Osteoblast (primary cell): ENCODE measurements around the gene CACNA1D. TPM values are rescaled to one million over a fixed set of nuclear protein-coding genes. Genes with fewer than 3 reads are reported as not detected.

Experiments used
- DNase-seq: peaks from one replicate; pipeline ENCODE4 v3.0.0; 2011; ENCODE audit warnings: low spot score, mixed read lengths; ENCODE audit not compliant: insufficient read length; ENCODE audit errors: missing footprints
- H2AFZ ChIP-seq: 2 replicates; pipeline ENCODE4 v1.6.0; 2011; ENCODE audit warnings: mild to moderate bottlenecking, low read length
- H3K27ac ChIP-seq: 2 replicates; pipeline ENCODE4 v1.5.1; 2011; ENCODE audit warnings: mild to moderate bottlenecking, low read depth, low read length, moderate library complexity
- H3K27me3 ChIP-seq: 2 replicates; pipeline ENCODE4 v1.6.0; 2012; ENCODE audit warnings: mild to moderate bottlenecking, control low read depth, inconsistent platforms, low read length, moderate library complexity; ENCODE audit not compliant: insufficient read depth
- H3K36me3 ChIP-seq: 2 replicates; pipeline ENCODE4 v1.5.1; 2011; ENCODE audit warnings: mild to moderate bottlenecking, low read length, control low read depth, moderate library complexity; ENCODE audit not compliant: insufficient read depth
- H3K4me1 ChIP-seq: 2 replicates; pipeline ENCODE4 v1.5.1; 2011; ENCODE audit warnings: mild to moderate bottlenecking, low read length, control low read depth, moderate library complexity; ENCODE audit not compliant: insufficient read depth
- H3K4me2 ChIP-seq: 2 replicates; pipeline ENCODE4 v1.6.0; 2011; ENCODE audit warnings: mild to moderate bottlenecking, low read length; ENCODE audit not compliant: insufficient read depth
- H3K4me3 ChIP-seq: fragments of 200-600 bp; sonication (generic); 3 replicates; pipeline ENCODE4 v1.5.1; 2012; ENCODE audit warnings: mild to moderate bottlenecking, low read length, inconsistent platforms; ENCODE audit not compliant: insufficient read depth
- H3K79me2 ChIP-seq: 2 replicates; pipeline ENCODE4 v1.6.0; 2012; ENCODE audit warnings: mild to moderate bottlenecking, low read length, control low read depth, inconsistent platforms; ENCODE audit not compliant: insufficient read depth
- H3K9me3 ChIP-seq: 2 replicates; pipeline ENCODE4 v1.5.1; 2011; ENCODE audit warnings: low read depth, low read length, control low read depth
- H4K20me1 ChIP-seq: 2 replicates; pipeline ENCODE4 v1.6.0; 2012; ENCODE audit warnings: mild to moderate bottlenecking, low read length, control low read depth; ENCODE audit not compliant: insufficient read depth
- CTCF ChIP-seq: IDR thresholded peaks from 2 replicates; pipeline ENCODE4 v1.5.1; 2011; ENCODE audit warnings: mild to moderate bottlenecking, low read depth, low read length, moderate library complexity; ENCODE audit errors: extremely low read depth
- total RNA-seq: library from RNA; depleted of rRNA; stranded (reverse); fragments of >200 nt; gene quantifications from 2 replicates; pipeline ENCODE4 v1.2.3, GENCODE V29; 2012

The CACNA1D gene
- total RNA-seq, 1 donor: under 0.01 TPM

DNA sequence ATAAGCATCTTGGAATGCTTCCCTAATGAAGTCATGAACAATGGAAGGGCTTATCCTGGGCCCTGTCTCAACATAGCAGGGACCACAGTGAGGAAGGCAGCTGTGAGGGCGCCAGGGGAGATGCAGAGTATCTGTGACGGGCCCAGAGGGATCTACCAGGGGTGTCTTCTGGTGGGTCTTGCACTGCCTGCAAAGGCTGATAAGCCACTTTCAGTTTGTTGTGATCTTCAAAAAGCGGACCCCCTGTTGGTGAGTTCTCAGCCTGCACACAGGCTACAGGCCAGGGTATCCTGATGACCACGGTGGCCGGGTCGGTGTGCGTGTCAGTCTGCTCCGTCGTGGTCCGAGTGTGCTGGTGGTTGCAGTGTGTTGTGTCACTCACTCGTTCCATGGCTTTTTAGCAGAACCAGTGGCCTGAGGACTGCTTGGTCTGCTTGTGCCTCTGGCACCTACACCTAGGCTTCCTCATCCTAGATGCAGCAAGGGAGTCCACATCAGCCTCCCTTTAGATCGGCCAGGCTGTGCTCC, 305.0 kb downstream of the CACNA1D start:
- no peak overlapping the region for H3K27ac ChIP-seq
- H3K27me3 ChIP-seq: no peaks in the 10 kb centered on the region
- no peak overlapping the region for H3K4me2 ChIP-seq
- peaks cover 5% of the 10 kb centered on the region for H3K4me1 ChIP-seq
- no peaks in the 10 kb centered on the region for H3K9me3 ChIP-seq
- H3K36me3 ChIP-seq: no peaks in the 10 kb centered on the region
- H3K79me2 ChIP-seq: no peaks in the 10 kb centered on the region
- DNase-seq: no peak
- no peak for TF ChIP-seq CTCF
- H2AFZ ChIP-seq: no peak overlapping the region
- H3K4me3 ChIP-seq: no peak overlapping the region
- H4K20me1 ChIP-seq: no peaks in the 10 kb centered on the region

- H3K9me3 ChIP-seq: no peaks in the 10 kb centered on the region
- no peak for TF ChIP-seq CTCF
- H3K36me3 ChIP-seq: no peaks in the 10 kb centered on the region
- no peaks in the 10 kb centered on the region for H3K79me2 ChIP-seq
- H3K4me2 ChIP-seq: no peak overlapping the region
- H3K27ac ChIP-seq: no peak overlapping the region
- no peaks in the 10 kb centered on the region for H4K20me1 ChIP-seq
- no peak for DNase-seq
- no peak overlapping the region for H3K4me3 ChIP-seq
- H2AFZ ChIP-seq: no peak overlapping the region
- peaks cover 14% of the 10 kb centered on the region for H3K4me1 ChIP-seq
- no peaks in the 10 kb centered on the region for H3K27me3 ChIP-seq
Measured at GRCh38 chr3:53800041-53800906, 305.9 kb downstream of the CACNA1D start.

- H3K9me3 ChIP-seq: no peaks in the 10 kb centered on the region
- H3K4me3 ChIP-seq: no peak overlapping the region
- H3K27me3 ChIP-seq: no peaks in the 10 kb centered on the region
- DNase-seq: no peak
- no peak overlapping the region for H3K27ac ChIP-seq
- peaks cover 24% of the 10 kb centered on the region for H3K4me1 ChIP-seq
- no peak for TF ChIP-seq CTCF
- no peak overlapping the region for H3K4me2 ChIP-seq
- H2AFZ ChIP-seq: no peak overlapping the region
- no peaks in the 10 kb centered on the region for H3K36me3 ChIP-seq
- H3K79me2 ChIP-seq: no peaks in the 10 kb centered on the region
- no peaks in the 10 kb centered on the region for H4K20me1 ChIP-seq
Measured at GRCh38 chr3:53801319-53801718, 306.9 kb downstream of the CACNA1D start.

- peaks cover 32% of the 10 kb centered on the region for H3K4me1 ChIP-seq
- DNase-seq: no peak
- no peaks in the 10 kb centered on the region for H3K27me3 ChIP-seq
- no peak overlapping the region for H3K4me3 ChIP-seq
- H3K27ac ChIP-seq: no peak overlapping the region
- H2AFZ ChIP-seq: no peak overlapping the region
- H3K4me2 ChIP-seq: no peak overlapping the region
- no peaks in the 10 kb centered on the region for H4K20me1 ChIP-seq
- TF ChIP-seq CTCF: no peak
- no peaks in the 10 kb centered on the region for H3K79me2 ChIP-seq
- H3K36me3 ChIP-seq: no peaks in the 10 kb centered on the region
- H3K9me3 ChIP-seq: no peaks in the 10 kb centered on the region
Measured at GRCh38 chr3:53802256-53802880, 308.0 kb downstream of the CACNA1D start.
